Sigmoid colon (tissue), 7 donors: ENCODE measurements around the gene LRFN3. TPM values are rescaled to one million over a fixed set of nuclear protein-coding genes. Genes with fewer than 3 reads are reported as not detected.
A peak's percentile ranks its signal among the peaks of the same experiment; 100 is the strongest.

Experiments
- DNase-seq: peaks from one replicate; pipeline ENCODE4 v3.0.0-alpha.2; 2019
- H3K27ac ChIP-seq, 4 donors: fragments of 200-600 bp; sonication (generic); one replicate each; pipeline ENCODE4 v1.5.1; 2016 to 2019; ENCODE audit warnings: mild to moderate bottlenecking in 1 of 4
- H3K27me3 ChIP-seq, 3 donors: fragments of 200-600 bp; sonication (generic); one replicate each; pipeline ENCODE4 v1.5.1; 2019; ENCODE audit warnings: mild to moderate bottlenecking in 1 of 3
- H3K36me3 ChIP-seq, 4 donors: fragments of 200-600 bp; sonication (generic); one replicate each; pipeline ENCODE4 v1.5.1; 2016 to 2019
- H3K4me1 ChIP-seq, 4 donors: fragments of 200-600 bp; sonication (generic); one replicate each; pipeline ENCODE4 v1.5.1; 2017 to 2019
- H3K4me3 ChIP-seq, 4 donors: fragments of 200-600 bp; sonication (generic); one replicate each; pipeline ENCODE4 v1.5.1; 2017 to 2019; ENCODE audit warnings: mild to moderate bottlenecking in 2 of 4, moderate library complexity in 1 of 4
- H3K9me3 ChIP-seq, 4 donors: fragments of 200-600 bp in 3 of 4; sonication (generic) in 3 of 4; one replicate each; pipeline versions ENCODE4 v1.5.1 to v1.6.1; 2013 to 2019
- EP300 ChIP-seq, 4 donors: sonication (generic); formaldehyde crosslinking; IDR thresholded peaks; one replicate each; pipeline ENCODE4 v1.6.1; 2017; ENCODE audit warnings: antibody characterized with exemption in 4 of 4
- POLR2A ChIP-seq, 2 donors: fragments of 450-650 bp; IDR thresholded peaks; one replicate each; pipeline ENCODE4 v1.6.1; 2016; ENCODE audit warnings: antibody characterized with exemption in 2 of 2, mild to moderate bottlenecking in 2 of 2, moderate library complexity in 2 of 2
- POLR2AphosphoS5 ChIP-seq, 4 donors: sonication (generic); formaldehyde crosslinking; IDR thresholded peaks; one replicate each; pipeline ENCODE4 v1.6.1; 2017; ENCODE audit warnings: antibody characterized with exemption in 4 of 4
- WGBS, 2 donors: extraction: QIAGEN DNeasy Blood & Tissue Kit; methylation state at CpG; one replicate each; pipeline ENCODE4 v1.1.7; 2013; 5-methylcytosine and 5-hydroxymethylcytosine counted together
- intact Hi-C: fragments of 100-400 bp; cut with DNase I; formaldehyde crosslinking; loops from one replicate; pipeline ENCODE4 v1.15.1; 2023
- polyA plus RNA-seq, 3 donors: library from polyadenylated mRNA; stranded (reverse); fragments of 200-250 nt; gene quantifications; one replicate each; pipeline ENCODE4 v1.2.3, GENCODE V29; 2013
- total RNA-seq, 4 donors: library from RNA; depleted of rRNA; stranded (reverse); fragments of >200 nt; gene quantifications; one replicate each; pipeline ENCODE4 v1.1.0, GENCODE V29; 2016
- TF ChIP-seq, protein P1 (sequence below), 4 experiments: fragments of 450-650 bp in 3 of 4; fragments of 200-600 bp in 1 of 4; IDR thresholded peaks; one replicate each; pipeline ENCODE4 v1.5.1; 2016 to 2019; ENCODE audit warnings: antibody characterized with exemption in 4 of 4, mild to moderate bottlenecking in 3 of 4, moderate library complexity in 2 of 4
- donor health status: healthy with polysubstance abuse.
- donor health status: Bipolar disorder and iron deficiency.
- donor health status: healthy.

The LRFN3 gene
- total and polyA plus RNA-seq, 7 donors: 4.6 to 9.7 (median 6.4) TPM

DNA sequence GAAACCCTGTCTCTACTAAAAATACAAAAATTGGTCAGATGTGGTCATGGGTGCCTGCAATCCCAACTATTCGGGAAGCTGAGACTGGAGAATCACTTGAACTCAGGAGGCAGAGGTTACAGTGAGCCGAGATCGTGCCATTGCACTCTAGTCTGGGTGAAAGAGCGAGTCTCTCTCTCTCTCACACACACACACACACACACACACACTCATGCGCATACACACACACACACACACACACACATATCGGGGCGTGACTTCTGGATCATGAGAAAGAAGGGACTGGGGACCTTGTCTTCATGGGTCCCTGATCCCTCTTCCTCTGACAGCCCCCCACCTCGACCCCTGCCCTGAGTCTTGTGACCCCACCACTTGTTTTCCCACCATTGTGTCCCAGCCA, 47.0 kb downstream of the LRFN3 start:
- TF ChIP-seq POLR2A (IDR thresholded peaks at IDR 0.05): no peak
- no peak for TF ChIP-seq POLR2AphosphoS5 (IDR thresholded peaks at IDR 0.05)
- TF ChIP-seq EP300 (IDR thresholded peaks at IDR 0.05): no peak
- TF ChIP-seq, protein P1, sequence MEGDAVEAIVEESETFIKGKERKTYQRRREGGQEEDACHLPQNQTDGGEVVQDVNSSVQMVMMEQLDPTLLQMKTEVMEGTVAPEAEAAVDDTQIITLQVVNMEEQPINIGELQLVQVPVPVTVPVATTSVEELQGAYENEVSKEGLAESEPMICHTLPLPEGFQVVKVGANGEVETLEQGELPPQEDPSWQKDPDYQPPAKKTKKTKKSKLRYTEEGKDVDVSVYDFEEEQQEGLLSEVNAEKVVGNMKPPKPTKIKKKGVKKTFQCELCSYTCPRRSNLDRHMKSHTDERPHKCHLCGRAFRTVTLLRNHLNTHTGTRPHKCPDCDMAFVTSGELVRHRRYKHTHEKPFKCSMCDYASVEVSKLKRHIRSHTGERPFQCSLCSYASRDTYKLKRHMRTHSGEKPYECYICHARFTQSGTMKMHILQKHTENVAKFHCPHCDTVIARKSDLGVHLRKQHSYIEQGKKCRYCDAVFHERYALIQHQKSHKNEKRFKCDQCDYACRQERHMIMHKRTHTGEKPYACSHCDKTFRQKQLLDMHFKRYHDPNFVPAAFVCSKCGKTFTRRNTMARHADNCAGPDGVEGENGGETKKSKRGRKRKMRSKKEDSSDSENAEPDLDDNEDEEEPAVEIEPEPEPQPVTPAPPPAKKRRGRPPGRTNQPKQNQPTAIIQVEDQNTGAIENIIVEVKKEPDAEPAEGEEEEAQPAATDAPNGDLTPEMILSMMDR (IDR thresholded peaks at IDR 0.05): no peak
- Histone ChIP-seq H3K27me3 (peaks cover 11 to 59% (median 33%) of the 10 kb centered on the region in 3 donors), H3K27ac (no peak overlapping the region), H3K4me1 (peaks cover 0 to 11% (median 9%) of the 10 kb centered on the region in 4 donors), H3K36me3 (no peaks in the 10 kb centered on the region), H3K9me3 (no peaks in the 10 kb centered on the region), H3K4me3 (no peak overlapping the region)
- no peak for DNase-seq
- 76 to 78% methylated on average over 8 of the region's 8 CpGs for WGBS, 2 donors
- intact Hi-C loops: no loop called here

DNA sequence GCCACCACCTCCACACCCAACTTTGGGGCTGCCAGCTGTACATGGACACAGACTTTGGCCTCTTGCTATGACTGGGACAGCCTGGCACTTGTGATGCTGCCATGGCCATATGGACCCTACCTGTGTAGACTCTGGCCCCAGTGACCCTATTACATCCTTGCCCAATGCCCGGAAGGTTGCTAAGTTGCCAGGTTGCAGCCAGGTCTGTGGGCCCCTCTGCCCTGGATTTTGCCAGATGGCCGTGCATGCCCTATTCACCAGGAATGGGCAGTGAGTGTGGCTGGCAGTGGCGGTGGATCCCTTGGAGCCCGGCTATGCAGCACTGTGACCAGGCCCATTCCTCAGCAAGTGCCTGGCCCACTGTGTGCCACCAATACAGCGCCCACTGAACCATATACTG, 49.9 kb downstream of the LRFN3 start:
- Histone ChIP-seq H3K9me3 (no peaks in the 10 kb centered on the region), H3K36me3 (no peaks in the 10 kb centered on the region), H3K27ac (no peak overlapping the region), H3K27me3 (peaks cover 11 to 64% (median 27%) of the 10 kb centered on the region in 3 donors), H3K4me3 (no peak overlapping the region), H3K4me1 (peaks cover 0 to 11% (median 9%) of the 10 kb centered on the region in 4 donors)
- no peak for TF ChIP-seq POLR2AphosphoS5 (IDR thresholded peaks at IDR 0.05)
- TF ChIP-seq EP300 (IDR thresholded peaks at IDR 0.05): no peak
- no peak for TF ChIP-seq POLR2A (IDR thresholded peaks at IDR 0.05)
- TF ChIP-seq, protein P1 (IDR thresholded peaks at IDR 0.05): no peak
- DNase-seq: no peak
- intact Hi-C loops: no loop called here
- WGBS, 2 donors: 88 to 93% methylated on average over 5 of the region's 5 CpGs

DNA sequence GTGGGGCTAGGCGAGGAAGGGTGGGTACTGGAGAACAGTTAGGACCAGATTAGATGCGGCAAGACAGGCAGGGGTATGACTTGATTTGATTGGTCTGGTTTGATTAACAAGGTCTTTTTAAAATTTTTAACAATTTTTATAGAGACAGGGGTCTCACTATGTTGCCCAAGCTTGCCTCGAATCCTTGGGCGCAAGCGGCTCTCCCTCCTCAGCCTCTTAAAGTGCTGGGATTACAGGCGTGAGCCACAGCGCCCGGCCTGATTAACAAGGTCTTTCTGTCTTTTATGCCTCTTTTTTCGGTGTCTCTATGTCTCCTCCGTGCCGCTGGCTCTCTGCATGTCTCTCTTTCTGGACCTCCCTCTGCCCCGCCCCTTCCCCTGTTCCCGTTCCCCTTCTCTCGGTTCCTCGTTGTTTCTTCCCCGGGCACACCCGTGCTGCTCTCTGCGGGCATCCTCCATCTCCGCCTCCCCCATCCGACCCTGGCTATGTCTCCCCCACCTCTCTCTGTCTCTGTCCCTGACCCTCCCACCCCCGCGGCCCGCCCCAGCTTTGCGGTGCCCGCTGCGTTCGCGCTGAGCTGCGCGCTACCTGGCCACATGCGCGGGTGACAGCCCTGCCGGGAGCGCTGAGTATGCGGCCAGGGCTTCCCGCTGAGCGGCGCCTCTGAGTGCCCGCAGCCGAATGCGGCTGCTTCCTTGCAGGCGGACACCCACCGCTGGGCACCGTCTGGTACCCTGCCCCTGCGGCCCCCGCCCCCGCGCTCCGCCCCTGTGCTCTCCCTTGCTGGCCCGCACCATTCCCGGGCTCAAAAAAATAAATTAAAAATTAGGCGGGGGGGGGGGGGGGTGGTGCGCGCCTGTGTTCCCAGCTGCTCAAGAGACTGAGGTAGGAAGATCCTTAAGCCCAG, 50.7 kb downstream of the LRFN3 start:
- no peaks in the 10 kb centered on the region for H3K36me3 ChIP-seq
- DNase-seq: no peak
- TF ChIP-seq POLR2AphosphoS5 (IDR thresholded peaks at IDR 0.05) (no peak), POLR2A (IDR thresholded peaks at IDR 0.05) (no peak), EP300 (IDR thresholded peaks at IDR 0.05) (no peak)
- TF ChIP-seq, protein P1 (IDR thresholded peaks at IDR 0.05): no peak
- WGBS, 2 donors: 8 to 9% methylated on average over 54 of the region's 54 CpGs
- H3K27me3 ChIP-seq: peaks cover 11 to 64% (median 27%) of the 10 kb centered on the region in 3 donors
- peaks cover 0 to 11% (median 9%) of the 10 kb centered on the region in 4 donors for H3K4me1 ChIP-seq
- peak overlapping the region in 3 of 4 donors; percentile 25 to 38 (median 32) for H3K4me3 ChIP-seq
- intact Hi-C loops: no loop called here
- no peak overlapping the region for H3K27ac ChIP-seq
- H3K9me3 ChIP-seq: no peaks in the 10 kb centered on the region

DNA sequence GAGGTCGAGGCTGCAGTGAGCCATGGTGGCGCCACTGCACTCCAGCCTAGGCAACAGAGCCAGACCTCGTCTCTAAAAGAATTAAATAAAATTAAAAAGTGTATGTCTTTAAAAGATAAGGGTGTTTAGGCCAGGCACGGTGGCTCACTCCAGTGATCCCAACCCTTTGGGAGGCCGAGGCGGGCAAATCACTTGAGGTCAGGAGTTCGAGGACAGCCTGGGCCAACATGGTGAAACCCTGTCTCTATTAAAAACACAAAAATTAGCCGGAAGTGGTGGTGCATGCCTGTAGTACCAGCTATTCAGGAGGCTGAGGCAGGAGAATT, 51.4 kb downstream of the LRFN3 start:
- Histone ChIP-seq H3K27me3 (peaks cover 11 to 60% (median 27%) of the 10 kb centered on the region in 3 donors), H3K36me3 (no peaks in the 10 kb centered on the region), H3K9me3 (no peaks in the 10 kb centered on the region), H3K27ac (no peak overlapping the region), H3K4me1 (peaks cover 0 to 11% (median 9%) of the 10 kb centered on the region in 4 donors), H3K4me3 (peak overlapping the region in 3 of 4 donors; percentile 25 to 38 (median 32))
- no peak for TF ChIP-seq POLR2A (IDR thresholded peaks at IDR 0.05)
- TF ChIP-seq, protein P1 (IDR thresholded peaks at IDR 0.05): no peak
- TF ChIP-seq POLR2AphosphoS5 (IDR thresholded peaks at IDR 0.05): no peak
- TF ChIP-seq EP300 (IDR thresholded peaks at IDR 0.05): no peak
- DNase-seq: no peak
- intact Hi-C loops: no loop called here
- 22 to 33% methylated on average over 8 of the region's 8 CpGs for WGBS, 2 donors
